PC-9 (cell line): ENCODE measurements around the gene MAGI1. TPM values are rescaled to one million over a fixed set of nuclear protein-coding genes. Genes with fewer than 3 reads are reported as not detected.

Experiments
- BruUV-seq: library from RNA; stranded (reverse); fragments of 400-500 nt; replicated peaks from 2 replicates; lab custom pipeline; 2021; lab: Mats Ljungman, UMichigan
- CTCF ChIA-PET: fragments of 300-600 bp; sonication (Branson Sonifier 250); formaldehyde crosslinking; loops from one replicate; lab custom pipeline; 2022; ENCODE audit warnings: antibody characterized with exemption; lab: Charles Lee
- POLR2A ChIA-PET: fragments of 300-600 bp; sonication (Branson Sonifier 250); formaldehyde crosslinking; loops from one replicate; lab custom pipeline; 2022; ENCODE audit warnings: antibody characterized with exemption; ENCODE audit not compliant: unreplicated experiment; lab: Charles Lee
- DNase-seq, 2 experiments: peaks; one replicate each; pipeline versions ENCODE4 v3.0.0 to v3.0.0-alpha.2; 2015 to 2022; ENCODE audit warnings: mixed read lengths in 1 of 2
- H2AFZ ChIP-seq: fragments of 200-600 bp; sonication (generic); 2 replicates; pipeline ENCODE4 v1.8.1; 2017; ENCODE audit warnings: antibody characterized with exemption
- H3F3A ChIP-seq: fragments of 200-600 bp; sonication (generic); 2 replicates; pipeline ENCODE4 v1.8.1; 2017; ENCODE audit warnings: antibody characterized with exemption, mild to moderate bottlenecking, low read depth; ENCODE audit not compliant: insufficient read depth
- H3K27ac ChIP-seq: fragments of 200-600 bp; sonication (generic); 2 replicates; pipeline ENCODE4 v1.6.1; 2016; ENCODE audit warnings: mixed run types
- H3K27me3 ChIP-seq: fragments of 200-600 bp; sonication (generic); 2 replicates; pipeline ENCODE4 v1.6.1; 2016; ENCODE audit warnings: low read depth, mixed run types; ENCODE audit not compliant: insufficient read depth
- H3K36me3 ChIP-seq: fragments of 200-600 bp; sonication (generic); 2 replicates; pipeline ENCODE4 v1.6.1; 2016; ENCODE audit warnings: low read depth, mixed run types
- H3K4me1 ChIP-seq: fragments of 200-600 bp; sonication (generic); replicated peaks from 2 replicates; pipeline ENCODE4 v1.6.1; 2016; ENCODE audit warnings: mixed run types; ENCODE audit not compliant: insufficient read depth
- H3K4me2 ChIP-seq: fragments of 200-600 bp; sonication (generic); 2 replicates; pipeline ENCODE4 v1.6.1; 2017; ENCODE audit warnings: mixed run types
- H3K4me3 ChIP-seq: fragments of 200-600 bp; sonication (generic); 2 replicates; pipeline ENCODE4 v1.6.1; 2016; ENCODE audit warnings: mixed run types
- H3K79me2 ChIP-seq: fragments of 200-600 bp; sonication (generic); 2 replicates; pipeline ENCODE4 v1.6.1; 2017; ENCODE audit warnings: low read depth, mixed run types
- H3K9me2 ChIP-seq: fragments of 200-600 bp; sonication (generic); 2 replicates; pipeline ENCODE4 v1.8.1; 2017; ENCODE audit warnings: mild to moderate bottlenecking; ENCODE audit not compliant: insufficient read depth
- H3K9me3 ChIP-seq: fragments of 200-600 bp; sonication (generic); 2 replicates; pipeline ENCODE4 v1.8.1; 2016; ENCODE audit warnings: low read depth; ENCODE audit not compliant: insufficient read depth
- H4K20me1 ChIP-seq: fragments of 200-600 bp; sonication (generic); 2 replicates; pipeline ENCODE4 v1.8.1; 2017; ENCODE audit not compliant: insufficient read depth
- EZH2 ChIP-seq: fragments of 200-600 bp; sonication (generic); IDR thresholded peaks from 2 replicates; pipeline ENCODE4 v1.8.0; 2017; ENCODE audit warnings: antibody characterized with exemption, low read depth
- intact Hi-C: fragments of 100-400 bp; cut with micrococcal nuclease; formaldehyde crosslinking; loops from one replicate; pipeline ENCODE4 v1.10.0; 2022; ENCODE audit not compliant: unreplicated experiment
- total RNA-seq: library from RNA; stranded (reverse); gene quantifications from 2 replicates; pipeline ENCODE4 v1.2.3, GENCODE V29; 2021
- TF ChIP-seq, protein P1 (sequence below): fragments of 200-600 bp; sonication (generic); conservative IDR thresholded peaks from 2 replicates; pipeline ENCODE4 v1.6.1; 2017; ENCODE audit warnings: mixed run types, antibody characterized with exemption, mild to moderate bottlenecking, moderate library complexity

MAGI1 gene
- total RNA-seq, 1 experiment from 2014 or later: 23.3 TPM

DNA sequence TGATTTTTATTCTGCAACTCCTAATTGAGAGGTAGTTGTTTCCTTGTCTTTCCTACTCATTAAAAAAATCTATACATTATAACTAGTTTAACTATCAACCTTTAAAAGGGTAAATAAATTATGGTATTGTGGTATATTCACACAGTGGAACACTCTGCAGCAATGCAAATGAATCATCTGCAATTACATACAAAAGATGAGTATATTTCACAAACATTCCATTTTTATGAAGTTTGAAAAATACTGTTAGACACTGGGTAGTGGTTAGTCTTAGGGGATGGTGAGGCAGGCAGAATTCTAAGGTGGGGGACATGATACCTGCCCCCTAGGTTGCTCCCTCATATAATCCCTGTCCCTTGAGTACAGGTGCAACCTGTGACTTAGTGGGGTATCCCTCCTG lies 44.0 kb upstream of the MAGI1 start:
- H3K9me3 ChIP-seq: no peaks in the 10 kb centered on the region
- no peak overlapping the region for H2AFZ ChIP-seq
- no peak for DNase-seq
- no peaks in the 10 kb centered on the region; the same call in 1 of the 2 replicates for H3K4me1 ChIP-seq
- intact Hi-C loops: no loop called here
- BruUV-seq: no TSS peak
- H3K36me3 ChIP-seq: no peaks in the 10 kb centered on the region
- ChIA-PET POLR2A (no interaction called here), CTCF (no interaction called here)
- no peak for TF ChIP-seq EZH2
- TF ChIP-seq, protein P1, sequence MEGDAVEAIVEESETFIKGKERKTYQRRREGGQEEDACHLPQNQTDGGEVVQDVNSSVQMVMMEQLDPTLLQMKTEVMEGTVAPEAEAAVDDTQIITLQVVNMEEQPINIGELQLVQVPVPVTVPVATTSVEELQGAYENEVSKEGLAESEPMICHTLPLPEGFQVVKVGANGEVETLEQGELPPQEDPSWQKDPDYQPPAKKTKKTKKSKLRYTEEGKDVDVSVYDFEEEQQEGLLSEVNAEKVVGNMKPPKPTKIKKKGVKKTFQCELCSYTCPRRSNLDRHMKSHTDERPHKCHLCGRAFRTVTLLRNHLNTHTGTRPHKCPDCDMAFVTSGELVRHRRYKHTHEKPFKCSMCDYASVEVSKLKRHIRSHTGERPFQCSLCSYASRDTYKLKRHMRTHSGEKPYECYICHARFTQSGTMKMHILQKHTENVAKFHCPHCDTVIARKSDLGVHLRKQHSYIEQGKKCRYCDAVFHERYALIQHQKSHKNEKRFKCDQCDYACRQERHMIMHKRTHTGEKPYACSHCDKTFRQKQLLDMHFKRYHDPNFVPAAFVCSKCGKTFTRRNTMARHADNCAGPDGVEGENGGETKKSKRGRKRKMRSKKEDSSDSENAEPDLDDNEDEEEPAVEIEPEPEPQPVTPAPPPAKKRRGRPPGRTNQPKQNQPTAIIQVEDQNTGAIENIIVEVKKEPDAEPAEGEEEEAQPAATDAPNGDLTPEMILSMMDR: no peak
- no peak overlapping the region for H3K4me3 ChIP-seq
- H3K27ac ChIP-seq: no peak overlapping the region
- no peaks in the 10 kb centered on the region for H3K79me2 ChIP-seq
- no peaks in the 10 kb centered on the region for H3F3A ChIP-seq
- no peak overlapping the region for H3K4me2 ChIP-seq
- no peaks in the 10 kb centered on the region for H3K9me2 ChIP-seq
- H3K27me3 ChIP-seq: no peaks in the 10 kb centered on the region
- no peaks in the 10 kb centered on the region for H4K20me1 ChIP-seq

DNA sequence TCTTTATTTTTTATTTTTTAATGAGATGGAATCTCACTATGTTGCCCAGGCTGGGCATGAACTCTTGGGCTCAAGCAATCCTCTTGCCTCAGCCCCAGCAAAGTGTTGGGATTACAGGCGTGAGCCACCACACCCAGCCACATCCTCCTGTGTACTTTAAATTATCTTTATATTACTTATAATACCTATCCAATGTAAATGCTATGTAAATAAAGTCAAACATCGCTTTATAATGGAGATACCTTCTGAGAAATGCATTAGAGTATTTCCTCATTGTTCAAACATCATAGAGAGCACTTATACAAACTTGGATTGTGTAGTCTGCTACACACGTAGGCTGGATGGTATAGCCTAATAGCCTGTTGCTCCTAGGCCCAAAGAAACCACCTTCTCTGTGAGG lies 41.4 kb upstream of the MAGI1 start:
- Histone ChIP-seq H2AFZ (no peak overlapping the region), H3K4me2 (no peak overlapping the region), H3K79me2 (no peaks in the 10 kb centered on the region), H4K20me1 (no peaks in the 10 kb centered on the region), H3K9me3 (no peaks in the 10 kb centered on the region), H3K27me3 (no peaks in the 10 kb centered on the region), H3K4me1 (no peaks in the 10 kb centered on the region; the same call in 1 of the 2 replicates), H3K4me3 (no peak overlapping the region), H3K9me2 (no peaks in the 10 kb centered on the region), H3F3A (no peaks in the 10 kb centered on the region), H3K27ac (no peak overlapping the region), H3K36me3 (no peaks in the 10 kb centered on the region)
- TF ChIP-seq, protein P1: no peak
- no peak for TF ChIP-seq EZH2
- DNase-seq: no peak
- intact Hi-C loops: no loop called here
- ChIA-PET POLR2A (no interaction called here), CTCF (no interaction called here)
- no TSS peak for BruUV-seq

DNA sequence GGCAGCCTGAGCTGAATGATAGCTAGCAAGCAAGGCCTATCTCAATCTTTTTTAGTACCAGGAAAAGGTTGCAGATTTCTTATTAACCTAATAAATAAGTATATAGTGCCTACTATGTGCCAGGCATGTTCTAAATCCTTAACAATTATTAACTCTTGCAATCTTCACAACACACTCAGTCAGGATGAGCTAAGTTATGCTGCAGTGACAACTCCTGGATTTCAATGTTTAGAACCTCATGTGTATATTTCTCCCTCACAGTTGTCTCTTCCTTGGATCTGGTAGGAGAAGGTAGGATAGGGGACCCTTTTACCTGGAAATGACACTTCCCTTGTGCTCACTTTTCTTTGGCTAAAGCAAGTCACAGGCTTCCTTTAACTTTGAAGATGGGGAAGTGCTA lies 39.3 kb upstream of the MAGI1 start:
- no peak for DNase-seq
- Histone ChIP-seq H3K4me1 (no peaks in the 10 kb centered on the region), H3K9me3 (no peaks in the 10 kb centered on the region), H3K4me3 (no peak overlapping the region), H3K79me2 (no peaks in the 10 kb centered on the region), H4K20me1 (no peaks in the 10 kb centered on the region), H3K27ac (no peak overlapping the region), H3K4me2 (no peak overlapping the region), H2AFZ (no peak overlapping the region), H3F3A (no peaks in the 10 kb centered on the region), H3K27me3 (no peaks in the 10 kb centered on the region), H3K9me2 (no peaks in the 10 kb centered on the region), H3K36me3 (no peaks in the 10 kb centered on the region)
- TF ChIP-seq EZH2: no peak
- TF ChIP-seq, protein P1: no peak
- intact Hi-C loops: no loop called here
- POLR2A ChIA-PET: no interaction called here
- CTCF ChIA-PET: no interaction called here
- no TSS peak for BruUV-seq
